Activated CD8-positive, alpha-beta T cell treated with anti-CD3 and anti-CD28 coated beads for 36 hours (primary cell): ENCODE data around the gene SYT10. TPM values are rescaled to one million over a fixed set of nuclear protein-coding genes. Genes with fewer than 3 reads are reported as not detected.

Experiments used
- ATAC-seq: fragments of 200-7000 bp; cut with Tn5 transposase; one replicate; pipeline ENCODE4 v1.10.0; 2021; ENCODE audit warnings: mild to moderate bottlenecking, moderate library complexity
- CTCF ChIA-PET: fragments of 350-600 bp; sonication (Branson Sonifier 250); formaldehyde crosslinking; loops from one replicate; lab custom pipeline; 2021; ENCODE audit warnings: antibody characterized with exemption; lab: Charles Lee
- POLR2A ChIA-PET: fragments of 350-600 bp; sonication (Branson Sonifier 250); formaldehyde crosslinking; loops from one replicate; lab custom pipeline; 2021; ENCODE audit warnings: antibody characterized with exemption; lab: Charles Lee
- DNase-seq: peaks from one replicate; pipeline ENCODE4 v3.0.0-alpha.2; 2020
- H3K27ac Mint-ChIP-seq: one replicate; pipeline ENCODE4 v1.8.0; 2021; ENCODE audit warnings: mild to moderate bottlenecking, mixed read lengths
- H3K27me3 Mint-ChIP-seq: one replicate; pipeline ENCODE4 v1.8.0; 2021; ENCODE audit warnings: mixed read lengths
- H3K36me3 Mint-ChIP-seq: one replicate; pipeline ENCODE4 v1.8.0; 2021; ENCODE audit warnings: low read depth, mixed read lengths
- H3K4me1 Mint-ChIP-seq: one replicate; pipeline ENCODE4 v1.8.0; 2021; ENCODE audit warnings: low read depth, mixed read lengths
- H3K4me3 Mint-ChIP-seq: one replicate; pipeline ENCODE4 v1.8.0; 2021; ENCODE audit warnings: mild to moderate bottlenecking, moderate library complexity, mixed read lengths
- H3K9me3 Mint-ChIP-seq: one replicate; pipeline ENCODE4 v1.8.0; 2021; ENCODE audit warnings: mixed read lengths
- intact Hi-C: fragments of 100-400 bp; cut with micrococcal nuclease; formaldehyde crosslinking; loops from one replicate; pipeline ENCODE4 v1.10.0; 2022
- total RNA-seq, 2 experiments: library from RNA; stranded (reverse); gene quantifications; one replicate each; pipeline ENCODE4 v1.2.3, GENCODE V29; 2021
- TF ChIP-seq, protein P1 (sequence below): fragments of 200-600 bp; IDR thresholded peaks from one replicate; pipeline ENCODE4 v1.8.0; 2022; ENCODE audit warnings: antibody characterized with exemption, mild to moderate bottlenecking

SYT10 gene
- total RNA-seq, 2 experiments from 2014 or later: not detected

DNA sequence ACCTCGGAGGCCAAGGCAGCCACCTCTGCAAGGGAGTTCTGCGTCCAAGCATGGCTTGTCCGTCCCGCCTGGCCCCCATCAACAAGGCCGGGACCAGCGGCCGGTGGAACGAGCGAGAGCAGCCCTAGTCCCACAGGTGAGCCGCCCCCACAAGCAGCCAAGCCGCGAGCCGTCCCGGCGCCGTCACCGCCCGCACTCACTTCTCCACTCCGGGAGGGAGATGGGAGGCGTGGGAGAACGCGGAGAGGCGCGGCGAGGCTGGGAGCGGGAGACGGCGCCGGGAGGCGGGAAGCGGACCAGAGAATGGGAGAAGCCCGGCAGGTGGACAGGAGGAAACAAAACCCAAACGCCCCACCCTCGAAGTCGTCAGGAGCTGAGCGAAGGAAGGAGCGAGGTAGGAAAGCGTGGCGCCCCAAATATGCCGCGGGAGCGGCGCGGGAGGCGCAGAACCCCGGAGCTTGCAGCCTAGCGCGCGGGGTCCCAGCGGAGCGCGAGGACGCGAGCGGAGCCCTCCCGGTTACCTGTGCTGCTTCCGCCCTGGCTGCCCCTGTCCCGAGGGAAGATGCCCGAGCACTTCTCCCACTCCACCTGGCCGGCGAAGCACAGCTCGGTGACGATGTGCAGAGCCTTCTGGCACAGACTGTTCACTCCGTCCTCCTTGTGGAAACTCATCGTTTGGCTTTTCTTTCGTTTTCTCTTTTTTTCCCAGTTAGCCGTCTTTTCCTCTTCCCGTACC is 600 bp downstream of the SYT10 start:
- Mint-ChIP-seq H3K4me1 (no peaks in the 10 kb centered on the region), H3K9me3 (no peaks in the 10 kb centered on the region), H3K36me3 (no peaks in the 10 kb centered on the region), H3K27ac (no peak overlapping the region), H3K27me3 (peaks cover 21% of the 10 kb centered on the region), H3K4me3 (peak overlapping the region; percentile 49)
- CTCF ChIA-PET: no interaction called here
- POLR2A ChIA-PET: no interaction called here
- intact Hi-C loops: no loop called here
- DNase-seq (no peak), ATAC-seq (no peak)
- TF ChIP-seq, protein P1, sequence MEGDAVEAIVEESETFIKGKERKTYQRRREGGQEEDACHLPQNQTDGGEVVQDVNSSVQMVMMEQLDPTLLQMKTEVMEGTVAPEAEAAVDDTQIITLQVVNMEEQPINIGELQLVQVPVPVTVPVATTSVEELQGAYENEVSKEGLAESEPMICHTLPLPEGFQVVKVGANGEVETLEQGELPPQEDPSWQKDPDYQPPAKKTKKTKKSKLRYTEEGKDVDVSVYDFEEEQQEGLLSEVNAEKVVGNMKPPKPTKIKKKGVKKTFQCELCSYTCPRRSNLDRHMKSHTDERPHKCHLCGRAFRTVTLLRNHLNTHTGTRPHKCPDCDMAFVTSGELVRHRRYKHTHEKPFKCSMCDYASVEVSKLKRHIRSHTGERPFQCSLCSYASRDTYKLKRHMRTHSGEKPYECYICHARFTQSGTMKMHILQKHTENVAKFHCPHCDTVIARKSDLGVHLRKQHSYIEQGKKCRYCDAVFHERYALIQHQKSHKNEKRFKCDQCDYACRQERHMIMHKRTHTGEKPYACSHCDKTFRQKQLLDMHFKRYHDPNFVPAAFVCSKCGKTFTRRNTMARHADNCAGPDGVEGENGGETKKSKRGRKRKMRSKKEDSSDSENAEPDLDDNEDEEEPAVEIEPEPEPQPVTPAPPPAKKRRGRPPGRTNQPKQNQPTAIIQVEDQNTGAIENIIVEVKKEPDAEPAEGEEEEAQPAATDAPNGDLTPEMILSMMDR: no peak

DNA sequence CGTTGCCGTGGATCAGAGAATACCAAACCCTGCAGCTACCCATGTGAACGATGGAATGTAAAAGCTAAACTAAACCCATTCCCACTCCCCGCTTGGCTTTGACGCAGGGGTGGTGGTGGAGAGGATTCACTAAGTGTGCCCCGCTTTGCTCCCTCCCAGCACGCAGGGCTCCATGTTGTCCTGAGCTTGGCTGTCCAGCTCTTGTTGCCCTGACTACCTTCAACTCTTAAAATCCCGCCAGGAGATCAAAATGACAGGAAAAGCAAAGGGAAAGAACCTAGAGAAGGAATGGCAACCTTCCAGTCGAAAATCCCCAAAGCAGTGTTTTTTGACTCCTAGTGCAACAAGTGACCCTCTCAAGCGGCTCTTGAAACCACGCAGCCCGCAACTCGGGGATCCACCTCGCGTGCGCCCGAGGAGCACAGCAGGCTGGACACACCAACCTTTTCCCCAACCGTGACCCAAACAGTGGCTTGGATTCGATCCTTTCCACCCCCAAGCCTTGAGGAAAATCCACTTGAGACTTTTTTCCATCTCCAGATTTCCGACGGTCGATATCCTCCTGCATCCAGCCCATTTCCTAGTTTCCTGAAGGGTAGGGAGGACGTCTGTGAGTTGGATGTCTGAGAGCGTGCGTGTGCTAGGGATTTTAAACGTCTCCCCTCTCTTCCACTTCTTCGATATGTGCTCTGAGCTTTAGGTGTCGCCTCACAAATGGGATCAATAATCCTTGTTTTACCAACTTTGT is 1.4 kb downstream of the SYT10 start:
- TF ChIP-seq, protein P1: no peak
- Mint-ChIP-seq H3K9me3 (no peaks in the 10 kb centered on the region), H3K27me3 (peaks cover 21% of the 10 kb centered on the region), H3K27ac (no peak overlapping the region), H3K36me3 (no peaks in the 10 kb centered on the region), H3K4me3 (no peak overlapping the region), H3K4me1 (no peaks in the 10 kb centered on the region)
- no peak for ATAC-seq
- ChIA-PET POLR2A (no interaction called here), CTCF (no interaction called here)
- intact Hi-C loops: no loop called here
- no peak for DNase-seq

DNA sequence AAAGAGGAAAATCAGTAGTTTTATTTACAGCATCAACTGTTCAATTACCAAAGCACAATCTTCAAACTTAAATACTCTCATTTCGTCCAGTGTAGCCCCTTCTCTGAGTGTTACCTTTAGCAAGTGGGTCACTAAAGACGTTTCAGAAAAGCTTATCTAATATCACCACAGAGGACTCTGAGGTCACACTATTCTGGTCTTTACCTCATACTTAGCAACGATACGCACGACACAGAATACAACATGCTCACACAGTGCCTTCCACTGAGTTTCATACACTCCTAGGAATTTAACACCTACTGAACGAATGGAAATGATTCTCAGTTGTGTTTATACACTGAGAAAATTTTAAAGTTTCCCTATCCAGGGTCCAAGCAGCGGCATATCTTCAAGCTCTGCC is 2.0 kb downstream of the SYT10 start:
- Mint-ChIP-seq H3K4me1 (no peaks in the 10 kb centered on the region), H3K36me3 (no peaks in the 10 kb centered on the region), H3K27ac (no peak overlapping the region), H3K27me3 (peaks cover 20% of the 10 kb centered on the region), H3K4me3 (no peak overlapping the region), H3K9me3 (no peaks in the 10 kb centered on the region)
- DNase-seq (no peak), ATAC-seq (no peak)
- POLR2A ChIA-PET: no interaction called here
- intact Hi-C loops: no loop called here
- CTCF ChIA-PET: no interaction called here
- TF ChIP-seq, protein P1: no peak

DNA sequence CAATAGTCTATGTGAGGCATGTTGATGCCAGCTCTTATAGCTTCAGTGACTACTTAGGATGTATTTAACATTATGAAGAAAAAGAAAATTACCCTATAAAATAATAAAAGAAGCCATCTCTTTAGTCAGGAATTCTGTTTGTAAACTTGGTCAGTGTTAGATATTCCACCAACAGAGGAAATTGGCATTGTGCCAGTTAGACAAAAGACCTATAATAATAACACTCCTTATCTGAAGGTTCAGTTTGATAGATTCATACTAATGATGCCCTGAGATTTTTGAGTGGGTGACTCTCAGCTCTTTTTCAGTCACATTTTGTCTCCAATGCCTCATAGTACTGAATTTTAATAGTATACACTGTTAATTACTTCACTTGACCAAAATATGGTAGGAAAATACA is 6.6 kb downstream of the SYT10 start:
- ATAC-seq: no peak
- H3K9me3 Mint-ChIP-seq: no peaks in the 10 kb centered on the region
- TF ChIP-seq, protein P1: no peak
- H3K27me3 Mint-ChIP-seq: peaks cover 5% of the 10 kb centered on the region
- no peaks in the 10 kb centered on the region for H3K4me1 Mint-ChIP-seq
- no peaks in the 10 kb centered on the region for H3K36me3 Mint-ChIP-seq
- no peak overlapping the region for H3K27ac Mint-ChIP-seq
- intact Hi-C loops: no loop called here
- no peak overlapping the region for H3K4me3 Mint-ChIP-seq
- ChIA-PET CTCF (no interaction called here), POLR2A (no interaction called here)
- no peak for DNase-seq

GRCh38 chr12:33431648-33432047 is 8.0 kb downstream of the SYT10 start:
- H3K4me1 Mint-ChIP-seq: no peaks in the 10 kb centered on the region
- CTCF ChIA-PET: no interaction called here
- ATAC-seq: no peak

More at GRCh38 chr12:33431648-33432047, 8.0 kb downstream of the SYT10 start:
- Mint-ChIP-seq H3K27ac (no peak overlapping the region), H3K36me3 (no peaks in the 10 kb centered on the region), H3K9me3 (no peaks in the 10 kb centered on the region), H3K27me3 (no peaks in the 10 kb centered on the region), H3K4me3 (no peak overlapping the region)
- POLR2A ChIA-PET: no interaction called here
- TF ChIP-seq, protein P1: no peak
- intact Hi-C loops: no loop called here
- no peak for DNase-seq
